ENCODE results near the gene SLC41A3.

GRCh38 chr3:126023390-126023789, 60.5 kb downstream of the SLC41A3 start:
- no peak for TF ChIP-seq CTCF (IDR thresholded peaks at IDR 0.05 in 2 of 3, conservative IDR thresholded peaks at IDR 0.05 in 1 of 3; ENCODE audit: control insufficient read depth in 2 of 3, extremely low read depth in 1 of 3, insufficient read depth in 1 of 3, low read depth in 3 of 3, low read length in 3 of 3)
- no peak for TF ChIP-seq TCF7 (IDR thresholded peaks at IDR 0.05; ENCODE audit: borderline replicate concordance)
- TF ChIP-seq POLR2AphosphoS2 (IDR thresholded peaks at IDR 0.05; ENCODE audit: low read depth, low read length), result no peak
- no peak for TF ChIP-seq KDM1A (IDR thresholded peaks at IDR 0.05; ENCODE audit: borderline replicate concordance)
- no peak for TF ChIP-seq CBFB (IDR thresholded peaks at IDR 0.05; ENCODE audit: low read depth)
- TF ChIP-seq SIN3A (IDR thresholded peaks at IDR 0.05; ENCODE audit: low read depth, low read length), result no peak
- TF ChIP-seq EZH2 (IDR thresholded peaks at IDR 0.05; ENCODE audit: borderline replicate concordance, control insufficient read depth, low read depth, low read length), result no peak
- TF ChIP-seq ATF3 (IDR thresholded peaks at IDR 0.05; ENCODE audit: borderline replicate concordance, extremely low read depth, low read depth, low read length), result no peak
- TF ChIP-seq MXI1 (IDR thresholded peaks at IDR 0.05; ENCODE audit: low read depth, low read length), result no peak
- no peak for TF ChIP-seq BHLHE40 (IDR thresholded peaks at IDR 0.05; ENCODE audit: borderline replicate concordance in 1 of 2, low read depth in 2 of 2, low read length in 1 of 2)
